HG03521 (cell line): ENCODE measurements around the gene PRIM1.
"Not testable (repeated sequence)": the region's sequence is repeated elsewhere in the genome, so short reads cannot be mapped to it uniquely, and the experiment has no call there.

Experiments used
- ATAC-seq: cut with Tn5 transposase; IDR thresholded peaks from one replicate; pipeline ENCODE4 v1.9.1; 2021; ENCODE audit warnings: mild to moderate bottlenecking, moderate library complexity; ENCODE audit not compliant: unreplicated experiment

The PRIM1 gene

GRCh38 chr12:56761812-56762211 lies 9.7 kb upstream of the PRIM1 start:
- ATAC-seq: no peak

DNA sequence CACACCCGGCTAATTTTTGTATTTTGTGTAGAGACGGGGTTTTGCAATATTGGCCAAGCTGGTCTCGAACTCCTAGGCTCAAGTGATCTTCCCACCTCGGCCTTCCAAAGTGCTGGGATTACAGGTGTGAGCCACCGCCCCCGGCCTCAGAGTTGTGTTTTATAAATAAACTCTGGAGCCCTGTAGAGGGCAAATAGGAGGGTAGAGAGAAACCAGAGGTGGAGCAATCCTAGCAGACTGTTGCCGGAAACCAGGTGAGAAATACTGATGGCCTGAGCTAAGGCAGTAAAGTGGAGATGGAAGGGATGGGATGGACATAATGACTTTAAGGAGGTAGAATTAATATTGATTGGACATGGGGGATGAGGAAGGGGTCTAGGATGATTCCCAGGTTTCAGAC lies 8.3 kb upstream of the PRIM1 start:
- ATAC-seq: no peak

DNA sequence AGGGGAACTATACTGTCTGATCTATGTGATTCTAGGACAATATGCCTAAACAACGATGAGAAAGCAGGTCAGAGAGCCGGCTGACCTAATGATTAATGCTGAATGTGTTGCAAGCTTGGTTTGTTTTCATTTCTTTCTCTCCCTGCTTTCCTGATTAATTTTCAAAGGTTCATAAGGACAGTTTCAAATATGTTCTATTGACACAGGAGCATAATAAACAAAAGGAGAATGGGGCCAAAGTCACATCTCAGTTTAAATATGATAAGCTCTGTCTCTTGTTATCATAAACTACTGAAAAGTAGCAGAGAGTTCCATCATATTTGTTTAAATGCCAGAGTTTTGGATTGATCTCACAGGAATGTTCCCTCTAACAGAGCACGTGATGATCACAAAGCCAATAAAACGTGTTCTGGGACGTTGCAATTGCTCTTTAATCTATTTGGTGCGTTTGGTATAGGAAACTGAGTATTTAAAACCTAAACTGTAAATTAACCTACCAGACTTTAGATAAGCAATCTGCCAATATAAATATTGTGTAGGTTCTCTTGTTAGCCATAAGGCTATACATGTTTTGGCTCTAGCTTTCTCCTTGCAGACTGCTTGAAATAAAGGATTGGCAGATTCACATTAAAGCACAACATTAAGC lies 7.3 kb upstream of the PRIM1 start:
- ATAC-seq: no peak

DNA sequence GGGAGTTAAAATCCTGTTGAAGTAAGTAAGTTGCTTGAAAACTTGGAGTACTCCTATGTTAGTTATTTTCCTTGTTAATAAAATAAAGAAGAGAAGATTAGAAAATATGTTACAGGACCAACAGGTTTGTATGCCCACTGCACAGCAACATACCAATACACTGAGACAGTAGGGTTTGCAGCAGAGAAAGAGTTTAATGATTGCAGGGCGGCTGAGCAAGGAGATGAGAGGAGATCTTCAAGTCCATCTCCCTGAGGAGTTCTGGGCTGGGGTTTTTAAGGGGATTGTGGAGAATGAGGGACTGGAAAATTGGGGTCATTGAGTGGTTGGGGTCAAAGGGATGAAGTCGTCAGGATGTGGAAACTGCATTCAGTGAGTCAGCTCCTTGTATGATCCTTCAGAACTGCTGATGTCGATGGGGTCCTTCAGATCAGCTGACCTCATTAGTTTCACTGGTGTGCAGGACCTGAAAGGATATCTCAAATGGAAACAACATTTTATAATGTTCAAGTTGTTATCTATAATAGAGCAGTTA lies 6.7 kb upstream of the PRIM1 start:
- no peak for ATAC-seq

GRCh38 chr12:56757971-56758370 lies 5.8 kb upstream of the PRIM1 start:
- not testable (repeated sequence) for ATAC-seq

GRCh38 chr12:56753566-56753965 lies 1.4 kb upstream of the PRIM1 start:
- no peak for ATAC-seq

DNA sequence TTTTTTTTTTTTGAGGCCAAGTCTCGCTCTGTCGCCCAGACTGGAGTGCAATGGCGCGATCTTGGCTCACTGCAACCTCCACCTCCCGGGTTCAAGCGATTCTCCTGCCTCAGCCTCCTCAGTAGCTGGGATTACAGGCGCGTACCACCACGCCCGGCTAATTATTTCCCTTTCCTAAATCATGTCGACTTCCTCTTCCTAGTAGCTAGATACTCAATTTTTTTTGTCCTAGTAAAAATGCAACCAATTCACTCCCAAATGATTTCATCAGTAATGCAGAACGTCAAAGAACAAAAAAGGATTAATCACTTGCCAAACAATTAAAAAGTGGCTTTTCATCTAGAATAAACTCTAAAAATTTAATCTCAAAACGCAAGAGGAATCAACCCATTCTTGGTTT lies 1.5 kb downstream of the PRIM1 start:
- not testable (repeated sequence) for ATAC-seq

DNA sequence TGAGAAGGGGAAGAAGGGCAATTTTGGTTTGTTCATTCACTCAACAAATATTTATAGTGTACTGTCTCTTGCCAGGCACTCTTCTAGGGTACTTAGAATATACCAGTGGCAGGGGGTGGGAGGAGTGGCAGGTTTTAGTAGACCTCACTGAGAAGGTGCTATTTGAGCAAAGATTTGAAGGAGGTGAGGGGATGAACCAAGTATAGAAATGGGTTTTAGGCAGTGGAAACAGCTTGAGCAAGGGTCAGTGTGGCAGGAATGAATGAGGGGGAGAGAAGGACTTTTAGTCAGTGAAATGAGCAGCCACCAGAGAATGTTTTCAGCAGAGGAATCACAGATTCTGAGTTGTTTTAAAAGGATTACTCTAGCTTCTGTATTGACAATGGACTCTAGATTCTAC lies 2.3 kb downstream of the PRIM1 start:
- ATAC-seq: no peak

DNA sequence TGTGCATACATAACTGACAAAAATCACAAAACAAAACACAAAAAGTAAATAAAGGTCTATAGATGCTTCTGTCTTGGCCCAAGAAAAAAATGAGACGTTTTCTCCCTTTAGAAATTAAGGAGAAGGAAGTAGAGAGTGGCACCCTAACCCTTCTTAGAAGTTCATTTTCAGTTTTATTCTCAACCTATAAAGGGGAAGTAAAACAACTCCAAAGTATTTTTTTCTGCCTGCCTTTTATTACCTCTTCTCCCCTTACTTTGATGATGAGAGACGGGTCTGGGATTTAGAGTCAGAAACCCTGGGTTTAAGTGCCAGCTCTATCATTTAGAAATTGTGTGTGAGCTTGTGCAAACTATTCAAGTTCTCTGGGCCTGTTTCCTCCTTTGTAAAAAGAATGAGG lies 2.8 kb downstream of the PRIM1 start:
- no peak for ATAC-seq

GRCh38 chr12:56728139-56728861 lies 23.8 kb downstream of the PRIM1 start:
- ATAC-seq: no peak

DNA sequence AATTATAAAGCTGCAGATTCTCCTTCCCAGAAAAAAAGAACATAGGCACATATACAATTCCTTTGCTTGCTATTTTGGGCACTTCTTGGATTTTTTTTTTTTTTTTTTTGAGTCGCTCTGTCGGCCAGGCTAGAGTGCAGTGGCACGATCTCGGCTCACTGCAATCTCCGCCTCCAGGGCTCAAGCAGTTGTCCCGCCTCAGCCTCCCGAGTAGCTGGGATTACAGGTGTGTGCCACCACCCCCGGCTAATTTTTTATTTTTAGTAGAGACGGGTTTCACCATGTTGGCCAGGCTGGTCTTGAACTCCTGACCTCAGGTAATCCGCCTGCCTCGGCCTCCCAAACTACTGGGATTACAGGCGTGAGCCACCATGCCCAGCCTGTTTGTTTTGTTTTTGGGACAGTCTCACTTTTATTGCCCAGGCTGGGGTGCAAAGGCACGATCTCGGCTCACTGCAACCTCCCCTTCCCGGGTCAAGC lies 25.9 kb downstream of the PRIM1 start:
- ATAC-seq: not testable (repeated sequence)

DNA sequence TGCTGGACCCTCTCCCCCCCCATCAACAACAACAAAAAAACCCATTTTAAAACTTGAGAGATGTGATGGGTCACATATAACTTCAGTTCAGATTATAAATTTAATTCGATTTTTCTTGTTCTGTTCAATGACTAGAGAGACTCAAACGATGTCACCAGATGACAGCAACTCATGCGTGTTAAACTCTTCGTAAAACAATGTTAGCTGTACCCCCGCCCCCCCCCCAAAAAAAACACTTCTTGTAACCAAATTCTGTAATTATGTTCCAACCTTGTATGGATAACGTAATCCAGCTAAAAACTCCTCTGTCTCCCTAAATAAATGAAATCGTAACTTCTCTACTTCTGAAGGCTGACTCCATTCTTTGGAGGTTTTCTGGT lies 26.4 kb downstream of the PRIM1 start:
- ATAC-seq: no peak

DNA sequence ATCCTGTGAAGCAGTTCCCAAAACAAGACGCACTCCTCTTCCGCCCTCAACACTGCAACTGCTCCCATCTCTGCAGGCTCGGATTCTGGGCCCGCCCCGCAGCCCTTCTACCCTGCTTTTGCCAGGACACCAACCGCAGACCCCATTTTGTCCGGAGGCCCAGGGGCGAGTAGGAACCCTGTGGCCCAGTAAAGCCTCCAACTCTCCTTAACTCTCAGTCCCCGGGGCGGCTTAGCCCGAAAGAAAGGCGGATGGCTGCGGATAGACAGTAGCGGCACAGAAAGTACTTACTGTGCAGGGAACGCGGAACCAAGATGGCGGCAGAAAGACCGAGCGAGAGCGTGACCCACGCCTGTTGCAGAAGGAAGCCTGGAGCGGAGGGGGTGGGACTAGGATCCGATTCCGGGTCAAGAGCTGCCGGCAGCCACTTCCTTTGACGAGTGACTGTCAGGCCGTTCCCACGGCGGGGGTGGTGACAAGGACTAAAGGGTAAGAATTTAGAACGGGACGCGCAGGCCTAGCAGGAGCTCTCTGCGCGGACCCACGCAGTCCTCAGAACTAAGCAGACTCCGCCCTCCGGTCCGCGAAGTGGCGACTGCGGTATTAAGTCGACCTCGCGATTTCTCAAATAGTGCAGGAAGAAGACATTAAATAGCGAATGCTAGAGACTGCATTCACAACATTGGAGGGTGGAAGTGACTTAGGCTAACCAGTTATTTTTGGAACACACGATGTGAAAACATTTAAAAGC lies 27.0 kb downstream of the PRIM1 start, which contains the start of gene NACA:
Gene NACA, minus strand, starts transcription at position 328 of the 751 bp plus-strand sequence. CDS start 778 bp downstream, outside the sequence.
- peak; percentile 95 for ATAC-seq

DNA sequence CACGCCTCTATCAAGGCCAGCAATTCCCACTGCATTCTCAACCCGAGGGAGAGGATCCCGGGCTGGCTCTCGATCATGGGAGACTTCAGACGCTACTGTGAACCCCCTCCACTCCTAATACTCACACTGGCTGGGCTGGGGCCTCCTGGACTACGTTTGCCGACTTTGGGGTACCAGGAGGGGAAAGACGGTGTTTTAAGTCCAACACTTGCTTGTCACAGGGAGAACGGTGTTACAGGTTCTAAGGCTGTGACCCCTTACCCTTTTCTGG lies 27.5 kb downstream of the PRIM1 start:
- ATAC-seq: no peak

GRCh38 chr12:56723889-56724700 lies 28.0 kb downstream of the PRIM1 start:
- ATAC-seq: no peak

DNA sequence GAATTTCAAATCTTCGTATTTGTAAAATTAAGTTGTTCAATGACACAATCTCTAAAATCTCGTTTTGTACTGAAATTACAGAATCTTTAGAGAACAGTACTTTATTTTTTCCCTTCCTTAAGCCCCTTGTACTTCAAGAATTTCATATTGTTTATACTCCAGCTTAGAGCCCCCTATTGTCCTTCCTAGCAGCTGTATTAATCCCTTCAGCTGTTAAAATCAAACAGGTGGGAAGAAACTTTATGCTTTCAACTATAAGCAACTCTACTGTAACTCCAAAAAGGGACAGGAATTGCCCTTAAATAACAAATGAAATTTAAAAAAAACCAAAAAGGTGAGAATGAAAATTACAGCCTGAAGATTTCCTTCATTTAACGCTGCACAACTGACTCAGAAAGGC lies 28.8 kb downstream of the PRIM1 start:
- ATAC-seq: no peak

- ATAC-seq: no peak
Measured at GRCh38 chr12:56722832-56723231, 29.3 kb downstream of the PRIM1 start.

- no peak for ATAC-seq
Measured at GRCh38 chr12:56721721-56722120, 30.4 kb downstream of the PRIM1 start.

- ATAC-seq: no peak
Measured at GRCh38 chr12:56721216-56721615, 30.9 kb downstream of the PRIM1 start.

- no peak for ATAC-seq
Measured at GRCh38 chr12:56720731-56721151, 31.4 kb downstream of the PRIM1 start.

- no peak for ATAC-seq
Measured at GRCh38 chr12:56719056-56719455, 33.1 kb downstream of the PRIM1 start.
